ENCODE data around the gene ACSL6.

Gene ACSL6

GRCh38 chr5:132044207-132044606, 32.7 kb upstream of the ACSL6 start:
- DNase-seq: no peak

GRCh38 chr5:132037353-132037752, 25.9 kb upstream of the ACSL6 start:
- DNase-seq: no peak

DNA sequence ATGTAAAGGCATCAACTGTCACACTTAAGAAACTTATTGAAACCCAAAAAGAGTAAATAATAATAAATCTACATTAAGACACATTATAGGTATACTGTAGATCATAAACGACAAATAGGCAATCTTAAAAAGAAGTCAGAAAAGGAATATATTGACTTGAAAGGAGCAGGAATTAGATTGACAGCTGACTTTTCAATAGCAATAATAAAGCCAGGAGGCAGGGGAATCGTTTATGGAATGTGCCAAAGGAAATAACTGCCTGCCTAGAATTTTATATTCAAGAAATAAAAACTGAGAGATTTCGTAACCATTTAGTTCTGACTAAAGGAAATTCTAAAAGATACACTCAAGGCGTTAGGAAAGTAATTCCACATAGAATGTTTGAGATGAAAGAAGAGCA, 21.7 kb upstream of the ACSL6 start:
- no peak for DNase-seq

DNA sequence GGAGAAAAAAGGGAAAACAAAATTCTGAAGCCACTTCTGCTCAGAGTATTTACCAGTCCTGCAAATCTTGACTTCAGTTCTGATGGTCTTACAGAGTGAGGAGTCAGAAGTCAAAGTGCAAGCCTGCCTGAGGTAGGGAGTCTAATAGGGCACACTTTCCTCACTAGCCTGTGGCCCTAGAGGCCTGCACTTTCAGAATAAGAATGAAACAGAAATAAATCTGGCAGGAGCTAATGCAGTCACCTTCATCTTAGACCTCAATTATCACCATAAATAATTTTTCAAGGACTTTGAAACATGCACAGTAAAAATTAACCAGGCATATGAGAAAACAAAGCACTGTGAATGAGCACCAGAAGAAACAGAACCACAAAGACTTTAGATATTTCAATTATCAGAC, 20.7 kb upstream of the ACSL6 start:
- no peak for DNase-seq

GRCh38 chr5:132030610-132031009, 19.2 kb upstream of the ACSL6 start:
- no peak for DNase-seq

DNA sequence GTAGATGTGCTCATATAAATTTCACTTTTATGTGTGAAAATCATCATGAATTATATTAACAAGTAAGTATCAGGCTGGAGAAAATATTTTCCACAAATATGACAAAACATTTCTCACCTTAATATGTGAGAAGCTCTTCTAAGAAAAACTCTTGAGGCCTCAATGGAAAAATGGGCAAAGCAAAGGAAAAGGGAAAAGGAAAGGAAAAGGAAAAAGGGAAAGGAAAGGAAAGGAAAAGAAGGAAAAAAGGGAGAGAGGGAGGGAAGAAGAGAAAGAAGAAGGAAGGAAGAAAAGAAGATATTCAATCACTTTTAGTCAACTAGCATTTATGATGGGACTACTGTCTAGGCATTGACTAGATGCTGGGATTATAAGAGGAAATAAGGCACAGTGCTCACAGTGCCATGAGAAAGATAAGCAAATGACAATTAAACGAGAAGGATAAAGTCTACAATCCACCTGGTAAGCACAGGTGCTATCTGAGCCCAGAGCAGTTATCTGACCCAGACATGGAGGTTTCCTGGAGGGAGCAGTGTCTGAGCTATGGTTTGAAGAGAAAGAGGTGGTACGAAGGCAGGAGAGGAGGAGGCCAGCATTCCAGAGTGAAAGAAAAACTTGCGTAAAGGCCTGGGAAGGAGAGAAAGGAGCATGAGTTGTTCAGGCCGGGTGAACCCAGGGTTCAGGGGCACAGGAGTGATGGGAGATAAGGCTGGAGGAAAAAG, 18.3 kb upstream of the ACSL6 start:
- DNase-seq: no peak

DNA sequence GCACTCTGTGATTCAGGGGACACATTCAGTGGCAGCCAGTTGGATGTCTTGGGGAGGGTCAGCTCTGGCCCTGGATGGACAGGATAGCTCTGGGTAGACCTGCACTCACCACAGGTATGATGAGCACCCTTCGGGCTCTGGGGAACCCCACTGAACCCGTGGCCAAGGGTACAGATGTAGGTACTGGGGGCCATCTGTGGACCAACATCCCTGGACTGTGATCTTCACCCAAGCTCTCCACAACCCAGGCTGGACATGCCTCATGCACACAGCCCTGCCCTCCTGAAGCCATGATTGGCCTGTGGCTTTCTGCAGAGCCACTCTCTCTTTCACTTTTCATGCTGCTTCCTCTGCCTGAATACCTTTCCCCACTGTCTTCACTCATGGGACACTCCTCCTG, 15.6 kb upstream of the ACSL6 start:
- DNase-seq: no peak

- peak in 1 of 2 donors; percentile 52 for DNase-seq
Measured at GRCh38 chr5:132026516-132027008, 15.1 kb upstream of the ACSL6 start.

- no peak for DNase-seq
Measured at GRCh38 chr5:132025403-132025971, 14.0 kb upstream of the ACSL6 start.

- DNase-seq: no peak
Measured at GRCh38 chr5:132024789-132025402, 13.4 kb upstream of the ACSL6 start.

DNA sequence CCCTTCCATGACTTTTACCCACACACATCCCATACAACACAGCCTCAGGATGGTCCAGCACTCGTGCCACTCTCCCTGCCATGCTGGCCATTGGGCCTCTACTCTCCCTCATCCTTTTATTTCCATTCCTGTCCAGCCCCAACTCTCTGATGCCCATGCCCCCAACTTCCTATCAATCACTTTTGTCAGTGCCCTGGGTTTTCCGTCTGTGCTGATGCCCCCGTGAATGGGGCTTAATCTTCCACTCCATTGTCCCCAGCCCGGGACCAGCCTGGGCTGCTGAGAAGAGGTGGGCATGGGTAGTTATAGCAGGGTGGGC, 12.6 kb upstream of the ACSL6 start:
- DNase-seq: no peak

DNA sequence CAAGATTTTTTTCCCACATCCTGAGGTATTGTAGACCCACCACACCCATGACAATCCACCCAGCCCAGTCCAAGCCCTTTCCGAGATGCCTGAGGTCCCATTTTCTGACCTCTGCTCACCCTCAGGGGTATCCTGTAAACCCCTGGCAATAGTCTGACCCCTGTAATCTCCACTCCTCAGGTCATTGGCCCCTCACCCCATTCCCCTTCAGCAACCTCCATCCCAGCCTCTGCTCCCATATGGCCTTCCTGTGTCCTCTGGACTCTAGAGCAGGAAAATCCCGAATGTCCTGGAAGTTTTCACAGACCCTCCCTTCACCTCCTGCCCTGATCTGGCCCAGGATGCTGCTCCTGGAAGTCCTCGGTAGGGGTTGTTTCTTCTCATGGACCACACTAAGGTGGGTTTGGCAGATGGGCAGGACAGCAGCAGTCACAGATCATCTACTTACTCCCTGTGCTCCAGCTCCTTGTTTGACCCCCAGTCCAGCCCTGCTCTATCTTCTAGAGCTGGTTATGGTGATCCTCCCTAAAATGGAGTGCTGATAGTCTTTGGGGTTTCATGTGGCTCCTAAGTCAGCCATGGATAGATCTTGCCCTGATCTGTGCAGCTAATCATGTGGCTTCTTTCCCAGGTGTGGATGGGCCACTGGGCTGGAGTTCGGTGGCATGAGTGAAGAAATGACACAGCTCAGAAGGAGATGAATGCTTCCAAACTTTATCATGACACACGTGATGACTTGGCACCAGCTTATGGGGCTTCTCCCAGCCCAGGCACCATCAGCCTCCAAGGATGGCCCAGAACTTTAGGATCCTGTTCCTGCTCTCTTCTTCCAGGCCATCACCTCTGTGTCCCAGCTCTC, 12.0 kb upstream of the ACSL6 start:
- DNase-seq: no peak

DNA sequence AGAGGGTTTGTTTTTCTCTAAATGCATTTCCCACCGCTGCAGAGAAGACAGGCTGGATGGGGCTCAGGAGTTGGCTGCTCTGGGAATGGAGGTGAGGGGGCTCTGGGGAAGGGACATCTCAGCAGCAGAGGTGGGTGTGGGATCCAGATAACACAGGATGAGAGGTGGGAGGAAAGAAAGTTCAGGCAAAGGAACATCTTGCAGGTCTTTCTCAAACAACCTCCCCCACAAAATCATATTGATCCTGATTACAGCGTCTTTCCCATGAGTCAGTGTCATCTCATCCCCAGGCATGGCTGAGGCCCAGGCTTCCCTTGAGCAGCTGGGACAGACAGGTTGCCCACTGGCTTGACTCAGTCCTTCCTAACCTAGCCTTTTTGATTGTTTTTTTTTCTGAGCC, 11.3 kb upstream of the ACSL6 start:
- peak in 1 of 2 donors; percentile 65 for DNase-seq

DNA sequence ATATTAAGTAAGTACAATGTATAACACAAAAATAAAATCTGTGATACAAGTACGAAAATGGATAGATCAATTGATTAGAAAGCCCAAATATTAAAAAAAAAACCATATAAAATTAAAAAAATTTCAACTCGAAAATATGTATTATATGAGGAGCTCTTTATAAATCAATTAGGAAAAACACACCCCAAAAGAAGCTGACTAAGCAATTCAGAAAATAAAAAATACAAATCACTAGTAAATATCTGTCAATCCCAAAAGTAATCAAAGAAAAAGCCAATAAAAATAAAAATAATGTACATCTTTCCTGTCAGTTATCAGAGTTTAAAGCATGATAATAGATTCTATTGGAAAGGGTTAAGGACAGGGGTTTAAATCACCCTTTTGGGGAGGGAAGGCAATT, 10.2 kb upstream of the ACSL6 start:
- no peak for DNase-seq

DNA sequence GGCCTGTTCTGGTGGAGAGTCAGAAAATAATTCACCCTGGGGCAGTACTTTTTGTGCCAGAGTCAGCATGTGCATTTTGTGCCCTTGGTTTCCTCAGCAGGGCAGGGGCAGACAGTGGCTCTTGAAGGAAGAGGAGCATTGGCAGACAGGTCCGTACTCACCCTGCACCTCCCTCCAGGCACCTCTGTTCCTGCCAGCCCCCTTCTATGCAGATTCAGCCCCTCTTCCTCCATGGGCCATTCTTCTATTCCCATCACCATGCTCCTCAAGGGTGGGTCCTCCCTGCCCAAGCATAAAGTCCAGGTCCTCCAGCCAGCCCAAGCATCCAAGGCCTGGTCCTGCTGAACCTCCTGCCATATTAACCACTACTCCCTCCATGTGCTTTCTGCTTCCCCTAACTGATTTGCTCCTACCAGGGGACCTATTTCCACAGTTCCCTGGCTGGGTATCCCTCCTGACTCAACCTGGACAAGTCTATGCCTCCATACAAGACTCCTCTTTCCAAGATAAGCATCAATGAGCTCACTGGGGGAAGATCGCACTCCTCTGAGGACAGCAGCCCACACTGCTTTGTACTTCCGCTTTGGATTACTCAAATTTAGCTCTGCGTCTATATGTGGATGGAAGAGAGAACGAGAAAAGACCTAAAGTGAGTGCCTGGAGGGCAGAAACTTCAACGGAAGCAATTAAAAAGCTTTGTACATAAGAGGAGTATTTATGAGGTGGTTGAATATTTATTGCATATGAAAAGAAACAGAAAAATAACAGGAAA, 9.3 kb upstream of the ACSL6 start:
- no peak for DNase-seq

DNA sequence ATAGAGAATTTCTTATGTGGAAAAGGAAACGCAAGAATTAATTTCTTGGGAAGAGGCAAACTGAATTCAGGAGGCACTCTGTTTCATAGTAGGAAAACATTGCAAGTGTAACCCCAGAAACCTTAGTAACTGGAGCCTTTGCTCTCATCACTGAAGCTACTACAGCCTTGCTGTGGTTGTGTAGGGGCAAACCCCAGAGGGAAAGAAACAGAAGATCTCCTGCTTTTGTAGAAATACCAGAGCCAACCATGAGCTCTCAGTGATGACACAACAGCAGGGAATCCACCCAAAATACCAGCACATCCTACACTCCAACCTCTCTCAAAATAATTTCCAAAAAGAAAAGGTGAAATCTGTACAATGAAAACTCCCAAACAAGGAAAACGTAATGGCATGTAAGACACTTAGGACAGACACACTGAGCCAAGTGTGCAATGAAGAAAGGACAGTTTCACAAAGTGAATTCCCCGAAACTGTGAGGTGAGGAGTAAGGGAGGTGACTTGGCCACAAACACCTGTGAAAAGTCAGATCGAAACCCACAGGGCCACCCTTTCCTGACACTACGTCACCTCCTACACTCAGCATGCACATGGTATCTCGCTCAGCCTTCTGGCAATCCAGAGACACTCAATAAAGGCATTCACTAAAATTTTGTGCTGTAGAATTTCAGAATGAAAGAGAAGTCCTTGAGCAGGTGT, 8.5 kb upstream of the ACSL6 start:
- peak; percentile 68 to 76 for DNase-seq

- peak in 1 of 2 donors; percentile 13 for DNase-seq
Measured at GRCh38 chr5:132019337-132019736, 7.9 kb upstream of the ACSL6 start.

GRCh38 chr5:132017738-132018625, 6.5 kb upstream of the ACSL6 start:
- peak in 1 of 2 donors; percentile 12 for DNase-seq

DNA sequence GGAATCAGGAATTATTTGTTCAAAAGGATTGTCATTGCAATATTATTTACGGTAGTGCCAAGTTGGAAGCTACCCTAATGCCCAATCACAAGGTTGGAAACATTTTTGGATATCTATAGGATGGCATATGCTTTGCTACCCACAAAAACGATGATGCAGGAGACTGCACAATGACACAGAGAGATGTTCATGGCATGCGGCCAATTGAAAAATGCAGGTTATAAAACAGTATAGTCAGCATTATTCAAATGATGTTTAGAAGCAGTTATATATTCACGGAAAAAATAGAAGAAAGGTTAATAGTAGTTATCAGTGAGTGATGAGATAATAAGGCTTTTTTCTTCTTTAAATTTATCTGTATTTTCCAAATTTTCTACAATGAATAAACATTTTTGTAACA, 5.9 kb upstream of the ACSL6 start:
- no peak for DNase-seq

DNA sequence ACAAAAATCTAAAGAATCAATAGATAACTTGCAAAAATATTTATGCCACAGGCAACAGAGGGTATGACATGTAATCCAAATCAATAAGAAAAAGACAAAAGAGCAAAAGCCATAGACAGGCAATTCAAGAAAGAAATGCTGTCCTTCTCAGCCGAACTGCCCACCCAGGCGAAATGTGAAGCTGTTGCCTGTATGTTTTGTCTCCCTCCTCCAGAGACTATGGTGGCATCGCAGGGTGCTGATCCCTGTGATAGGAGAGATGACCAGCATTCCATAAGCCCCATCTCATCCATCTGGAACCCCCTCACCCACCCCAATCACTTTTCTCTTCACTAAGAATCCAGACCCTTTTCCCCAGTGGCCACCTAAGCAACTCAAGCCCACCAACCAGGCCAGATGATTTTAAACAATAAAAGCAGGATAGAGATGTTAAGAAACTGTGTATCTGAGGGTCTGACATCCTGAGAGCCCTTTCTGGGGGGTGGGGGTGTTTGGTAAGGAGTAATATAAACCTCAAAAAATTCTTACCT, 5.3 kb upstream of the ACSL6 start:
- no peak for DNase-seq

DNA sequence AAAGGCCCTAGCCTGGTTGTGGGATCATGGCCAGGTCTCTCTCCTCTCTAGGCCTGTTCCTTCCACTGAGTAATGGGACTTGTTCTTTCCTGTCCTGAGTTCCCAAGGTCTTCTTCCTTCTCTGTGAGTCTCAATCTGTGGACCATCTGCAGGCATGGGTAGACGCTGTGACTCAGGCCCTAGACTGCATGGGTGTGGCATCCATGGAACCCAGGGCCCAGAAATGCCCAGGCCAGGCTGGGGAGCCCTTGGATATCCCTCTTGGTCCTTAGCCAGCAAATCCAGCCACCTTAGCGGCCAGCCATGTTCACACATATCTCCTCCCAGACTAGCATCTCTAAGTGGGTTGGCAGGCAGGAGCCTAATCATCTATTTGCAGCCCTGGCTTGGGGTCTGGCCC, 2.3 kb upstream of the ACSL6 start:
- peak in 1 of 2 donors; percentile 15 for DNase-seq
